Liver (tissue), 9 donors: ENCODE results near the gene PTRH1. TPM values are rescaled to one million over a fixed set of nuclear protein-coding genes. Genes with fewer than 3 reads are reported as not detected.

Source experiments
- DNase-seq: peaks from one replicate; pipeline ENCODE4 v3.0.0-alpha.2; 2017; ENCODE audit warnings: low spot score
- H3K27ac ChIP-seq, 2 donors: one replicate each; pipeline ENCODE4 v1.7.0; 2013; ENCODE audit warnings: inconsistent platforms in 2 of 2, low read length in 2 of 2, control low read depth in 1 of 2, low read depth in 1 of 2, mild to moderate bottlenecking in 1 of 2
- H3K27me3 ChIP-seq, 4 donors: one replicate each; pipeline versions ENCODE4 v1.6.1 to v1.7.0; 2013; ENCODE audit warnings: low read length in 3 of 4, inconsistent platforms in 1 of 4, mild to moderate bottlenecking in 1 of 4, moderate library complexity in 1 of 4; ENCODE audit not compliant: control insufficient read depth in 4 of 4, insufficient read depth in 4 of 4
- H3K36me3 ChIP-seq, 4 donors: one replicate each; pipeline versions ENCODE4 v1.6.1 to v1.7.0; 2013; ENCODE audit warnings: low read length in 3 of 4, mild to moderate bottlenecking in 3 of 4, low read depth in 1 of 4, moderate library complexity in 1 of 4; ENCODE audit not compliant: control insufficient read depth in 4 of 4, insufficient read depth in 3 of 4
- H3K4me1 ChIP-seq, 4 donors: one replicate each; pipeline versions ENCODE4 v1.6.1 to v1.7.0; 2013; ENCODE audit warnings: low read length in 3 of 4, mild to moderate bottlenecking in 3 of 4, moderate library complexity in 1 of 4; ENCODE audit not compliant: control insufficient read depth in 4 of 4, insufficient read depth in 4 of 4
- H3K4me3 ChIP-seq, 3 donors: one replicate each; pipeline versions ENCODE4 v1.6.1 to v1.7.0; 2013; ENCODE audit warnings: low read length in 3 of 3, control low read depth in 1 of 3, low read depth in 1 of 3, mild to moderate bottlenecking in 1 of 3
- H3K9ac ChIP-seq, 2 donors: one replicate each; pipeline ENCODE4 v1.7.0; 2013; ENCODE audit warnings: low read length in 2 of 2, mild to moderate bottlenecking in 2 of 2, moderate library complexity in 2 of 2, control low read depth in 1 of 2, low read depth in 1 of 2
- H3K9me3 ChIP-seq, 4 donors: one replicate each; pipeline versions ENCODE4 v1.6.1 to v1.7.0; 2013; ENCODE audit warnings: low read length in 3 of 4; ENCODE audit not compliant: control insufficient read depth in 4 of 4
- ATF3 ChIP-seq: IDR thresholded peaks from 2 replicates; pipeline ENCODE4 v1.6.1; 2016; ENCODE audit warnings: antibody characterized with exemption
- CTCF ChIP-seq: fragments of 150-350 bp; IDR thresholded peaks from 2 replicates; pipeline ENCODE4 v1.5.1; 2017; ENCODE audit warnings: improper control_type of control experiment, low read depth, low read length; ENCODE audit not compliant: missing input control
- EGR1 ChIP-seq, 2 donors: IDR thresholded peaks; 2 replicates each; pipeline ENCODE4 v1.6.1; 2016 to 2018; ENCODE audit warnings: antibody characterized with exemption in 2 of 2, low read depth in 2 of 2
- FOXA1 ChIP-seq: IDR thresholded peaks from 2 replicates; pipeline ENCODE4 v1.6.1; 2016; ENCODE audit warnings: antibody characterized with exemption
- FOXA2 ChIP-seq: IDR thresholded peaks from 2 replicates; pipeline ENCODE4 v1.6.1; 2016; ENCODE audit warnings: antibody characterized with exemption
- GABPA ChIP-seq, 2 donors: IDR thresholded peaks in 1 of 2; conservative IDR thresholded peaks in 1 of 2; 2 replicates each; pipeline ENCODE4 v1.6.1; 2016; ENCODE audit warnings: antibody characterized with exemption in 2 of 2, mild to moderate bottlenecking in 1 of 2, moderate library complexity in 1 of 2
- HNF4A ChIP-seq, 2 donors: conservative IDR thresholded peaks; 2 replicates each; pipeline ENCODE4 v1.6.1; 2016; ENCODE audit warnings: antibody characterized with exemption in 2 of 2, mild to moderate bottlenecking in 2 of 2
- HNF4G ChIP-seq: IDR thresholded peaks from 2 replicates; pipeline ENCODE4 v1.6.1; 2016; ENCODE audit warnings: antibody characterized with exemption
- JUND ChIP-seq, 2 donors: IDR thresholded peaks; 2 replicates each; pipeline ENCODE4 v1.6.1; 2016; ENCODE audit warnings: antibody characterized with exemption in 2 of 2
- MAX ChIP-seq: IDR thresholded peaks from 2 replicates; pipeline ENCODE4 v1.6.1; 2016; ENCODE audit warnings: antibody characterized with exemption
- NR2F2 ChIP-seq: IDR thresholded peaks from 2 replicates; pipeline ENCODE4 v1.6.1; 2016; ENCODE audit warnings: antibody characterized with exemption
- RAD21 ChIP-seq, 2 donors: IDR thresholded peaks; 2 replicates each; pipeline ENCODE4 v1.6.1; 2016; ENCODE audit warnings: antibody characterized with exemption in 2 of 2, mild to moderate bottlenecking in 2 of 2
- REST ChIP-seq: IDR thresholded peaks from 2 replicates; pipeline ENCODE4 v1.6.1; 2016; ENCODE audit warnings: antibody characterized with exemption, mild to moderate bottlenecking
- RXRA ChIP-seq, 2 donors: IDR thresholded peaks; 2 replicates each; pipeline ENCODE4 v1.6.1; 2017 to 2018; ENCODE audit warnings: antibody characterized with exemption in 2 of 2, mild to moderate bottlenecking in 1 of 2
- SP1 ChIP-seq: IDR thresholded peaks from 2 replicates; pipeline ENCODE4 v1.6.1; 2018; ENCODE audit warnings: antibody characterized with exemption, mild to moderate bottlenecking
- TAF1 ChIP-seq: conservative IDR thresholded peaks from 2 replicates; pipeline ENCODE4 v1.6.1; 2016; ENCODE audit warnings: antibody characterized with exemption, mild to moderate bottlenecking
- YY1 ChIP-seq: IDR thresholded peaks from 2 replicates; pipeline ENCODE4 v1.6.1; 2016; ENCODE audit warnings: antibody characterized with exemption, mild to moderate bottlenecking
- ZBTB33 ChIP-seq: IDR thresholded peaks from 2 replicates; pipeline ENCODE4 v1.6.1; 2016; ENCODE audit warnings: antibody characterized with exemption
- WGBS: extraction: QIAGEN DNeasy Blood & Tissue Kit; methylation state at CpG from one replicate; pipeline ENCODE4 v1.1.7; 2013; 5-methylcytosine and 5-hydroxymethylcytosine counted together
- polyA plus RNA-seq, 2 donors: library from polyadenylated mRNA; stranded (reverse) in 1 of 2; unstranded in 1 of 2; fragments of 200-250 nt in 1 of 2; fragments of >200 nt in 1 of 2; fragmentation: Nextera tagmentation in 1 of 2; extraction: Ambion mirVana in 1 of 2; gene quantifications; one replicate each; pipeline versions ENCODE4 v1.2.1 to v1.2.3, GENCODE V29; 2013 to 2015
- total RNA-seq, 2 donors: library from RNA; depleted of rRNA; stranded (reverse); fragments of >200 nt; gene quantifications; one replicate each; pipeline ENCODE4 v1.2.3, GENCODE V29; 2014
- donor health status: healthy.
- donor health status: healthy.
- donor health status: healthy.
- donor health status: healthy.
- donor health status: healthy.

The PTRH1 gene
- total and polyA plus RNA-seq, 4 donors: 6.7 to 21.6 (median 9.7) TPM

GRCh38 chr9:127693697-127694096, 21.8 kb downstream of the PTRH1 start:
- TF ChIP-seq REST: no peak
- no peak for TF ChIP-seq HNF4A (conservative IDR thresholded peaks at IDR 0.05)
- no peak for TF ChIP-seq JUND (IDR thresholded peaks at IDR 0.05)
- no peak for TF ChIP-seq EGR1 (IDR thresholded peaks at IDR 0.05; ENCODE audit: low read depth in 2 of 2)
- no peak for TF ChIP-seq CTCF
- TF ChIP-seq YY1: no peak
- TF ChIP-seq SP1: no peak
- TF ChIP-seq HNF4G: no peak
- no peak for TF ChIP-seq RXRA (IDR thresholded peaks at IDR 0.05)
- TF ChIP-seq MAX: no peak
- no peak for TF ChIP-seq GABPA (IDR thresholded peaks at IDR 0.05 in 1 of 2, conservative IDR thresholded peaks at IDR 0.05 in 1 of 2)
- TF ChIP-seq RAD21 (IDR thresholded peaks at IDR 0.05): no peak
- TF ChIP-seq ATF3: no peak
- TF ChIP-seq FOXA1: no peak
- TF ChIP-seq TAF1: no peak
- TF ChIP-seq FOXA2: no peak
- H3K36me3 ChIP-seq: peaks cover 0 to 6% (median 0%) of the 10 kb centered on the region in 4 donors
- WGBS: 94% methylated on average over 4 of the region's 4 CpGs
- H3K27me3 ChIP-seq: no peaks in the 10 kb centered on the region
- H3K9ac ChIP-seq: no peak overlapping the region
- no peak overlapping the region for H3K27ac ChIP-seq
- no peaks in the 10 kb centered on the region for H3K9me3 ChIP-seq
- H3K4me3 ChIP-seq: no peak overlapping the region
- no peak for DNase-seq
- H3K4me1 ChIP-seq: no peaks in the 10 kb centered on the region

- no peaks in the 10 kb centered on the region for H3K4me1 ChIP-seq
- no peaks in the 10 kb centered on the region for H3K27me3 ChIP-seq
- 91% methylated on average over 10 of the region's 10 CpGs for WGBS
- DNase-seq: no peak
- H3K36me3 ChIP-seq: peaks cover 0 to 6% (median 0%) of the 10 kb centered on the region in 4 donors
- no peak overlapping the region for H3K4me3 ChIP-seq
- H3K9ac ChIP-seq: no peak overlapping the region
- no peak overlapping the region for H3K27ac ChIP-seq
- no peaks in the 10 kb centered on the region for H3K9me3 ChIP-seq
- TF ChIP-seq ATF3 (no peak), NR2F2 (no peak), EGR1 (IDR thresholded peaks at IDR 0.05; ENCODE audit: low read depth in 2 of 2) (no peak), CTCF (no peak), FOXA1 (no peak), SP1 (no peak), RAD21 (IDR thresholded peaks at IDR 0.05) (no peak), TAF1 (no peak), ZBTB33 (no peak), REST (no peak), GABPA (IDR thresholded peaks at IDR 0.05 in 1 of 2, conservative IDR thresholded peaks at IDR 0.05 in 1 of 2) (no peak), HNF4G (no peak)
Measured at GRCh38 chr9:127693143-127693542, 22.3 kb downstream of the PTRH1 start.
